Loucy (cell line): ENCODE measurements around the gene AHI1.

Experiments
- EZH2phosphoT487 ChIP-seq: fragments of 200-600 bp; IDR thresholded peaks from 2 replicates; pipeline ENCODE4 v1.6.1; 2018; ENCODE audit warnings: antibody characterized with exemption, mild to moderate bottlenecking, moderate library complexity, borderline replicate concordance
- TF ChIP-seq, protein P1 (sequence below): fragments of 200-600 bp; sonication (generic); conservative IDR thresholded peaks from 2 replicates; pipeline ENCODE4 v1.5.1; 2014; ENCODE audit warnings: mild to moderate bottlenecking, antibody characterized with exemption, low read length

DNA sequence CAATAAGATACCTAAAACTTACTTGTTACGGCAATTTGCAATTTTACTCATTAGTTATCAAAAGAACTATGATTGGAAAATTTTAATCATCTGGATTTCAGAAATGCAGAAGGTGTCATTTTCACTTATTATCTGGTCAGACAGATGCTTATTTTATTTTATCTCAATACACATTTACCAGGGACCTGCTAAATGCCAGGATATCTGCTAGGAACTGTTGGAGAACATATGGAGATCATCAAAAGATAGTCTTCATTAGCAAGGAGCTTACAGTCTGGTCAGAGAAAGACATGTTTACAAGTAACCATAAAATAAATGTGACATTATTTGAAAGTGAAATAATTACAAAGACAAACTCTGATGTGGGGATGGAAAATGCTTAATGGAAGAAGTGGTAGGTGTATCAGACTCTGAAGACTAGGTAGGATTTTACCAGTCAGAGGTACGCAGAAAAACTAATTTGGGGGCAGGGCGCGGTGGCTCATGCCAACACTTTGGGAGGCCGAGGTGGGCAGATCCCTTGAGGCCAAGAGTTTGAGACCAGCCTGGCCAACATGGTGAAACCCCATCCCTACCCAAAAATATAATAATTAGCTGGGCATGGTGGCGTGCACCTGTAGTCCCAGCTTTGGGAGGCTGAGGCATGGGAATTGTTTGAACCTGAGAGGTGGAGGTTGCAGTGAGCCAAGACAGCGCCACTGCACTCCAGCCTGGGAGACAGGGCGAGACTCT lies 178.6 kb downstream of the AHI1 start:
- TF ChIP-seq, protein P1, sequence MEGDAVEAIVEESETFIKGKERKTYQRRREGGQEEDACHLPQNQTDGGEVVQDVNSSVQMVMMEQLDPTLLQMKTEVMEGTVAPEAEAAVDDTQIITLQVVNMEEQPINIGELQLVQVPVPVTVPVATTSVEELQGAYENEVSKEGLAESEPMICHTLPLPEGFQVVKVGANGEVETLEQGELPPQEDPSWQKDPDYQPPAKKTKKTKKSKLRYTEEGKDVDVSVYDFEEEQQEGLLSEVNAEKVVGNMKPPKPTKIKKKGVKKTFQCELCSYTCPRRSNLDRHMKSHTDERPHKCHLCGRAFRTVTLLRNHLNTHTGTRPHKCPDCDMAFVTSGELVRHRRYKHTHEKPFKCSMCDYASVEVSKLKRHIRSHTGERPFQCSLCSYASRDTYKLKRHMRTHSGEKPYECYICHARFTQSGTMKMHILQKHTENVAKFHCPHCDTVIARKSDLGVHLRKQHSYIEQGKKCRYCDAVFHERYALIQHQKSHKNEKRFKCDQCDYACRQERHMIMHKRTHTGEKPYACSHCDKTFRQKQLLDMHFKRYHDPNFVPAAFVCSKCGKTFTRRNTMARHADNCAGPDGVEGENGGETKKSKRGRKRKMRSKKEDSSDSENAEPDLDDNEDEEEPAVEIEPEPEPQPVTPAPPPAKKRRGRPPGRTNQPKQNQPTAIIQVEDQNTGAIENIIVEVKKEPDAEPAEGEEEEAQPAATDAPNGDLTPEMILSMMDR, result no peak
- TF ChIP-seq EZH2phosphoT487, result no peak
